ENCODE data around the gene EID2. TPM values are rescaled to one million over a fixed set of nuclear protein-coding genes. Genes with fewer than 3 reads are reported as not detected.
A peak's percentile ranks its signal among the peaks of the same experiment; 100 is the strongest.

Gene EID2
- total and polyA plus RNA-seq, 2 donors (not counting 1 experiment from before 2014, with no cell fraction given): 9.1 to 10.0 TPM

DNA sequence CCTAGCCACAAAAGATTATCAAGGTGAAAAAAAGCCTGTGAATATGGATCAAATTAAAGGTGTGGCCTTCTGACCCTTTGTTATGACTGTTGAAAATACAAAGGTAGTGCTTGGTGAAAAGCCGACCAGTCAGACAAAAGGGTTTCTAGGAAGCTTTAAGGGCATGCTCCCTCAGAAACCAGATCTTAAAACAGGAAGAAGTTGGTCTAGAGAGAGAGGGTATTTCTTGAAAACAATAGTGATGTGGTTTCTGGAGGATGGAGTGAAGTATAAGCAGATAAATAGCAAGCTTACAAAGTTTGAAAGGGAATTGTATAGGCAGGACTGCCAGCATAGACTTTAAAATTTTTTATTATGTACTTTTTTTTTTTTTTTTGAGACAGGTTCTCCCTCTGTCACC, 5.0 kb upstream of the EID2 start:
- Histone ChIP-seq H2AFZ (ENCODE audit: low read length) (no peak overlapping the region), H3K27ac (ENCODE audit: insufficient read depth, low read length) (no peak overlapping the region), H3K4me3 (replicated peaks in 1 of 4; ENCODE audit: control extremely low read depth in 1 of 4, insufficient read depth in 1 of 4, low read depth in 3 of 4, low read length in 4 of 4) (no peak overlapping the region), H3K9ac (ENCODE audit: insufficient read depth, low read length) (no peak overlapping the region), H4K20me1 (ENCODE audit: control insufficient read depth, extremely low read depth, insufficient read depth, low read length) (no peaks in the 10 kb centered on the region), H3K4me2 (ENCODE audit: extremely low read depth, insufficient read depth, low read length) (no peak overlapping the region), H3K4me1 (ENCODE audit: control insufficient read depth, extremely low read depth, insufficient read depth, low read length) (no peaks in the 10 kb centered on the region), H3K79me2 (ENCODE audit: control insufficient read depth, insufficient read depth, low read length) (no peaks in the 10 kb centered on the region), H3K36me3 (ENCODE audit: control insufficient read depth, insufficient read depth, low read length) (no peaks in the 10 kb centered on the region), H3K9me3 (ENCODE audit: control insufficient read depth, insufficient read depth, low read depth, low read length) (no peaks in the 10 kb centered on the region), H3K27me3 (ENCODE audit: control insufficient read depth, insufficient read depth, low read length) (peaks cover 13% of the 10 kb centered on the region)
- no peak for DNase-seq (ENCODE audit: low read depth in 2 of 2)
- TF ChIP-seq EZH2 (IDR thresholded peaks at IDR 0.05; ENCODE audit: low read length, missing control alignments): no peak
- TF ChIP-seq, protein P1, sequence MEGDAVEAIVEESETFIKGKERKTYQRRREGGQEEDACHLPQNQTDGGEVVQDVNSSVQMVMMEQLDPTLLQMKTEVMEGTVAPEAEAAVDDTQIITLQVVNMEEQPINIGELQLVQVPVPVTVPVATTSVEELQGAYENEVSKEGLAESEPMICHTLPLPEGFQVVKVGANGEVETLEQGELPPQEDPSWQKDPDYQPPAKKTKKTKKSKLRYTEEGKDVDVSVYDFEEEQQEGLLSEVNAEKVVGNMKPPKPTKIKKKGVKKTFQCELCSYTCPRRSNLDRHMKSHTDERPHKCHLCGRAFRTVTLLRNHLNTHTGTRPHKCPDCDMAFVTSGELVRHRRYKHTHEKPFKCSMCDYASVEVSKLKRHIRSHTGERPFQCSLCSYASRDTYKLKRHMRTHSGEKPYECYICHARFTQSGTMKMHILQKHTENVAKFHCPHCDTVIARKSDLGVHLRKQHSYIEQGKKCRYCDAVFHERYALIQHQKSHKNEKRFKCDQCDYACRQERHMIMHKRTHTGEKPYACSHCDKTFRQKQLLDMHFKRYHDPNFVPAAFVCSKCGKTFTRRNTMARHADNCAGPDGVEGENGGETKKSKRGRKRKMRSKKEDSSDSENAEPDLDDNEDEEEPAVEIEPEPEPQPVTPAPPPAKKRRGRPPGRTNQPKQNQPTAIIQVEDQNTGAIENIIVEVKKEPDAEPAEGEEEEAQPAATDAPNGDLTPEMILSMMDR (conservative IDR thresholded peaks at IDR 0.05 in 1 of 2, IDR thresholded peaks at IDR 0.05 in 1 of 2; ENCODE audit: low read depth in 1 of 2, low read length in 2 of 2): no peak

DNA sequence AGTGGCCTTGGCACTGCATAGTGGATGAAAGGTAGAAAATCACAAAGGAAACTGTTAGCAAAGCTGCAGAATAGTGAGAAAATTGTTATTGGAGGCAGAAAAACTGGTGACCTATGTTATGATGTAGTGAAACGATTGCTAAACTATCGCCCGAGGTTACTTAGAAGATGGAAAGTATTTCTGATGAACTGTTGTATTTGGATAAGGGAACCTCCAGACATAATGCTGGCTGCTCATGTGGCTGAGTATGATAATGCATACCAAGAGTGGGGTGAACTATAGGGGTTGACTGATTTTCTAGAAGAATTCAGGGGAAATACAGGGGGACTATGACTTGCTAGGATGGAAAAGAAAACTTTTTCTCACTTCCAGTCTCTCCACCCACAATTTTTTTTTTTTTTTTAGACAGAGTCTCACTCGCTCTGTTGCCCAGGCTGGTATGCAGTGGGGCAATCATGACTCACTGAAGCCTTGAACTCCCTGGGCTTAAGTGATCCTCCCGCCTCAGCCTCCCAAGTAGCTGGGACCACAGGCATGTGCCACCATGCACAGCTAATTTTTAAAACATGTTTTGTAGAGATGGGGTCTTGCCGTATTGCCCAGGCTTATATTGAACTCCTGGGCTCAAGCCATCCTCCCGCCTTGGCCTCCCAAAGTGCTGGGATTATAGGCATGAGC, 4.4 kb upstream of the EID2 start:
- Histone ChIP-seq H3K9ac (ENCODE audit: insufficient read depth, low read length) (no peak overlapping the region), H4K20me1 (ENCODE audit: control insufficient read depth, extremely low read depth, insufficient read depth, low read length) (no peaks in the 10 kb centered on the region), H3K4me2 (ENCODE audit: extremely low read depth, insufficient read depth, low read length) (no peak overlapping the region), H3K27me3 (ENCODE audit: control insufficient read depth, insufficient read depth, low read length) (peaks cover 13% of the 10 kb centered on the region), H3K36me3 (ENCODE audit: control insufficient read depth, insufficient read depth, low read length) (no peaks in the 10 kb centered on the region), H3K4me3 (replicated peaks in 1 of 4; ENCODE audit: control extremely low read depth in 1 of 4, insufficient read depth in 1 of 4, low read depth in 3 of 4, low read length in 4 of 4) (no peak overlapping the region), H3K9me3 (ENCODE audit: control insufficient read depth, insufficient read depth, low read depth, low read length) (no peaks in the 10 kb centered on the region), H2AFZ (ENCODE audit: low read length) (no peak overlapping the region), H3K79me2 (ENCODE audit: control insufficient read depth, insufficient read depth, low read length) (peaks cover 2% of the 10 kb centered on the region), H3K4me1 (ENCODE audit: control insufficient read depth, extremely low read depth, insufficient read depth, low read length) (no peaks in the 10 kb centered on the region), H3K27ac (ENCODE audit: insufficient read depth, low read length) (no peak overlapping the region)
- TF ChIP-seq EZH2 (IDR thresholded peaks at IDR 0.05; ENCODE audit: low read length, missing control alignments): no peak
- TF ChIP-seq, protein P1 (conservative IDR thresholded peaks at IDR 0.05 in 1 of 2, IDR thresholded peaks at IDR 0.05 in 1 of 2; ENCODE audit: low read depth in 1 of 2, low read length in 2 of 2): no peak
- peak in 1 of 2 donors; percentile 29 for DNase-seq (ENCODE audit: low read depth in 2 of 2)

DNA sequence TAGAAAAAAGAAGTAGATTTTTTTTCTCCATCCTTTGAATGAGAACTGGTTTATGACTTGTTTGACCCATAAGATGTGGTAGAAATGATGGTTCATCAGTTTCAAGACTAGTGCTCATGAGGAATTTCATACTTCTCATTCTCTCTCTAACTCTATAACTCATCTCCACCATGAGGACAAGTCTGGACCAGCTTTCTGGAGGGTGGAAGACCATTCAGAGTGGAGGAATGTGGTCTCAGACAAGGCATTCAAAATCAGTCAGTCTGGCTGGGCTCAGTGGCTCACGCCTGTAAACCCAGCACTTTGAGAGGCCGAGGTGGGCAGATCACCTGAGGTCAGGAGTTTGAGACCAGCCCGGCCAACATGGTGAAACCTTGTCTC, 3.5 kb upstream of the EID2 start:
- Histone ChIP-seq H3K27ac (ENCODE audit: insufficient read depth, low read length) (no peak overlapping the region), H3K9ac (ENCODE audit: insufficient read depth, low read length) (no peak overlapping the region), H3K4me1 (ENCODE audit: control insufficient read depth, extremely low read depth, insufficient read depth, low read length) (peaks cover 3% of the 10 kb centered on the region), H3K9me3 (ENCODE audit: control insufficient read depth, insufficient read depth, low read depth, low read length) (no peaks in the 10 kb centered on the region), H3K27me3 (ENCODE audit: control insufficient read depth, insufficient read depth, low read length) (peaks cover 13% of the 10 kb centered on the region), H3K79me2 (ENCODE audit: control insufficient read depth, insufficient read depth, low read length) (peaks cover 10% of the 10 kb centered on the region), H2AFZ (ENCODE audit: low read length) (no peak overlapping the region), H3K36me3 (ENCODE audit: control insufficient read depth, insufficient read depth, low read length) (no peaks in the 10 kb centered on the region), H4K20me1 (ENCODE audit: control insufficient read depth, extremely low read depth, insufficient read depth, low read length) (no peaks in the 10 kb centered on the region), H3K4me2 (ENCODE audit: extremely low read depth, insufficient read depth, low read length) (no peak overlapping the region), H3K4me3 (replicated peaks in 1 of 4; ENCODE audit: control extremely low read depth in 1 of 4, insufficient read depth in 1 of 4, low read depth in 3 of 4, low read length in 4 of 4) (no peak overlapping the region)
- DNase-seq (ENCODE audit: low read depth in 2 of 2): no peak
- no peak for TF ChIP-seq EZH2 (IDR thresholded peaks at IDR 0.05; ENCODE audit: low read length, missing control alignments)
- TF ChIP-seq, protein P1 (conservative IDR thresholded peaks at IDR 0.05 in 1 of 2, IDR thresholded peaks at IDR 0.05 in 1 of 2; ENCODE audit: low read depth in 1 of 2, low read length in 2 of 2): no peak
